Transverse colon (tissue), 4 donors: ENCODE measurements around the gene DHRS3. TPM values are rescaled to one million over a fixed set of nuclear protein-coding genes. Genes with fewer than 3 reads are reported as not detected.
"Not testable (repeated sequence)": the region's sequence is repeated elsewhere in the genome, so short reads cannot be mapped to it uniquely, and the experiment has no call there.

Experiments
- DNase-seq: peaks from one replicate; pipeline ENCODE4 v3.0.0-alpha.2; 2019
- H3K27ac ChIP-seq, 4 donors: fragments of 200-600 bp; sonication (generic); 2 replicates each; pipeline ENCODE4 v1.5.1; 2016 to 2018; ENCODE audit warnings: inconsistent platforms in 4 of 4
- H3K27me3 ChIP-seq: fragments of 200-600 bp; sonication (generic); 2 replicates; pipeline ENCODE4 v1.5.1; 2017; ENCODE audit warnings: inconsistent platforms
- H3K36me3 ChIP-seq, 4 donors: fragments of 200-600 bp; sonication (generic); 2 replicates each; pipeline ENCODE4 v1.5.1; 2017 to 2019; ENCODE audit warnings: inconsistent platforms in 4 of 4
- H3K4me1 ChIP-seq, 4 donors: fragments of 200-600 bp; sonication (generic); 2 replicates each; pipeline ENCODE4 v1.5.1; 2017 to 2020; ENCODE audit warnings: inconsistent platforms in 4 of 4
- H3K4me3 ChIP-seq, 4 donors: fragments of 200-600 bp; sonication (generic); 1 replicate in 1 of 4; 2 replicates in 3 of 4; pipeline versions ENCODE4 v1.5.1 to v1.6.1; 2017 to 2019; ENCODE audit warnings: inconsistent platforms in 4 of 4
- H3K9me3 ChIP-seq, 2 donors: fragments of 200-600 bp; sonication (generic); 2 replicates each; pipeline ENCODE4 v1.5.1; 2017 to 2019; ENCODE audit warnings: inconsistent platforms in 2 of 2
- EP300 ChIP-seq: sonication (generic); formaldehyde crosslinking; IDR thresholded peaks from one replicate; pipeline ENCODE4 v1.6.1; 2017; ENCODE audit warnings: antibody characterized with exemption, low read depth
- POLR2A ChIP-seq: fragments of 450-650 bp; IDR thresholded peaks from one replicate; pipeline ENCODE4 v1.6.1; 2016; ENCODE audit warnings: antibody characterized with exemption, mild to moderate bottlenecking, moderate library complexity
- POLR2AphosphoS5 ChIP-seq, 3 donors: sonication (generic); formaldehyde crosslinking; IDR thresholded peaks; one replicate each; pipeline ENCODE4 v1.6.1; 2016; ENCODE audit warnings: antibody characterized with exemption in 3 of 3
- WGBS, 2 donors: methylation state at CpG; one replicate each; pipeline ENCODE4 v1.1.5; 2018; ENCODE audit warnings: low coverage in 1 of 2; 5-methylcytosine and 5-hydroxymethylcytosine counted together
- in situ Hi-C, 4 donors: fragments of 200-750 bp; cut with MboI; loops; one replicate each; pipeline versions ENCODE4 v1.15.0 to v1.15.1; 2017; ENCODE audit warnings: low sequenced_read_pairs in 3 of 4, low pct_ligation_motif_present in 1 of 4, low pct_unique_long_range_greater_than_20kb in 1 of 4
- intact Hi-C: fragments of 100-400 bp; cut with DNase I; formaldehyde crosslinking; loops from one replicate; pipeline ENCODE4 v1.15.1; 2023; ENCODE audit warnings: low total_unique reads
- total RNA-seq, 4 donors: library from RNA; depleted of rRNA; stranded (reverse); fragments of >200 nt; gene quantifications; one replicate each; pipeline ENCODE4 v1.1.0, GENCODE V29; 2016
- TF ChIP-seq, protein P1 (sequence below), 5 experiments: fragments of 200-600 bp in 3 of 5; fragments of 450-650 bp in 2 of 5; sonication (generic) in 3 of 5; IDR thresholded peaks; 1 replicate in 2 of 5; 2 replicates in 3 of 5; pipeline ENCODE4 v1.5.1; 2016 to 2017; ENCODE audit warnings: antibody characterized with exemption in 5 of 5, inconsistent platforms in 3 of 5, mild to moderate bottlenecking in 2 of 5, moderate library complexity in 1 of 5

The DHRS3 gene
- total RNA-seq, 4 donors from 2014 or later, result 55.3 to 122 (median 103) TPM

DNA sequence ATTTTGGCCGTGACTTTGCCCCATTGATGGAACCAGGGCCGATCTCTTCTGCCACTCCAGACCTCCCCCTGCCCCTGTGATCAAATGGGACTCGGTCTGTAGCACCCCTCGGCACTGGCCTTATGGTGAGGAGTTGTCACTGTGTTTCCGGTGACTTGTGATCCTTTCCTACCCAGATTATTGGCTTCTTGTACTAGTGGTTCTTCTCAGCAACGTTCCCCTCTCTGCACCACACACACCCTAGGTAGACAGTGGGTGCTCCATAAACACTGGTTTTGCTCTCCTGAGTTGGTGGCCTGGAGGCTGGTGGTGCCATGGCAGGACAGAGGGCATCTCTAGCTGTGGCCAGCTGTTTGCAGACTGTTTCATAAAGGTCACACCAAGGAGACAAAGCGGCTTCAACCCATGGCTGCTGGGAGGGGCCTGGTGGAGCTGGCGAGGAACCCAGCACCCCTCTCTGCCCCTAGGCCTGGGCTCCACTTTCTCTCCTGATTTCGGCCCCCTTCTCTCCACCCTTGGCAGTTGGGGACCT, 50.7 kb downstream of the DHRS3 start:
- WGBS, 2 donors, result 88 to 100% methylated on average over 1 to 9 of the region's 9 CpGs
- Histone ChIP-seq H3K27ac (no peak overlapping the region), H3K36me3 (peaks cover 0 to 32% (median 12%) of the 10 kb centered on the region in 4 donors), H3K4me1 (peaks cover 0 to 7% (median 6%) of the 10 kb centered on the region in 4 donors), H3K27me3 (no peaks in the 10 kb centered on the region), H3K4me3 (no peak overlapping the region), H3K9me3 (peaks cover 4 to 10% of the 10 kb centered on the region in 2 donors)
- no peak for DNase-seq
- TF ChIP-seq EP300 (no peak), POLR2AphosphoS5 (IDR thresholded peaks at IDR 0.05) (no peak), POLR2A (no peak)
- TF ChIP-seq, protein P1, sequence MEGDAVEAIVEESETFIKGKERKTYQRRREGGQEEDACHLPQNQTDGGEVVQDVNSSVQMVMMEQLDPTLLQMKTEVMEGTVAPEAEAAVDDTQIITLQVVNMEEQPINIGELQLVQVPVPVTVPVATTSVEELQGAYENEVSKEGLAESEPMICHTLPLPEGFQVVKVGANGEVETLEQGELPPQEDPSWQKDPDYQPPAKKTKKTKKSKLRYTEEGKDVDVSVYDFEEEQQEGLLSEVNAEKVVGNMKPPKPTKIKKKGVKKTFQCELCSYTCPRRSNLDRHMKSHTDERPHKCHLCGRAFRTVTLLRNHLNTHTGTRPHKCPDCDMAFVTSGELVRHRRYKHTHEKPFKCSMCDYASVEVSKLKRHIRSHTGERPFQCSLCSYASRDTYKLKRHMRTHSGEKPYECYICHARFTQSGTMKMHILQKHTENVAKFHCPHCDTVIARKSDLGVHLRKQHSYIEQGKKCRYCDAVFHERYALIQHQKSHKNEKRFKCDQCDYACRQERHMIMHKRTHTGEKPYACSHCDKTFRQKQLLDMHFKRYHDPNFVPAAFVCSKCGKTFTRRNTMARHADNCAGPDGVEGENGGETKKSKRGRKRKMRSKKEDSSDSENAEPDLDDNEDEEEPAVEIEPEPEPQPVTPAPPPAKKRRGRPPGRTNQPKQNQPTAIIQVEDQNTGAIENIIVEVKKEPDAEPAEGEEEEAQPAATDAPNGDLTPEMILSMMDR (IDR thresholded peaks at IDR 0.05), result no peak
- intact Hi-C loops, result no loop called here
- in situ Hi-C loops, result no loop called here

DNA sequence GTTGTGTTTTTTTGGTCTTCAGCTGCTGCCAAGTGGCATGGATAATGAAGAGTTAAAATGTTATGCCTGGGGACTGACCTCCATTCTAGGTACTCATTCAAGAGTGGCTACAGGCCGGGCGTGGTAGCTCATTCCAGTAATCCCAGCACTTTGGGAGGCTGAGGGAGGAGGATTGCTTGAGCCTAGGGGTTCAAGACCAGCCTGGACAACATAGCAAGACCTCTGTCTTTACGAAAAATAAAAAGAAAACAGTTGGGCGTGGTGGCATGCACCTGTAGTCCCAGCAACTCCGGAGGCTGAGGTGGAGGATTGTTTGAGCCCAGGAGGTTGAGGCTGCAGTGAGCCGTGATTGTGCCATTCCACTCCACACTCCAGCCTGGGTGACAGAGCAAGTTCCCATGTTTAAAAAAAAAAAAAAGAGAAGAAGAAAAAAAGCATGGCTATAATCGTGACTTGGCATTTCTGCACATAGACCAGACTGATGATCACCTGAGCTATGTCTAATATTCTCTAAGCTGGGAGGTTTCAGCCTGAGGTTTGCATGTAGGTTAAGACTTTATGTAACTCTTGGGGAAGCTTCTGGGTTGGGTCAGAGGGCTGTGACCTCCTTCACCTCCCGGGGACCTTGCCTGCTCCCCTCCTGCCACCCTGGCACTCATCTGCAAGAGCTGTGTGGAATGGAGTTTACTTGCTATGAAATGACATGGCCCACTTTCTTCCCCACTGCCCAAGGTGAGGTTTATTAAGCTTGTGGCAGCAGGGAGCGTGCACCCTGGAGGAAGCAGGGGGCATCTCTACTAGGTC, 51.3 kb downstream of the DHRS3 start:
- no peak overlapping the region for H3K4me3 ChIP-seq
- WGBS, 2 donors, result 75 to 80% methylated on average over 2 to 9 of the region's 9 CpGs
- in situ Hi-C loops (no loop called here), intact Hi-C loops (no loop called here)
- H3K36me3 ChIP-seq, result peaks cover 0 to 25% (median 12%) of the 10 kb centered on the region in 4 donors
- DNase-seq, result no peak
- H3K27ac ChIP-seq, result no peak overlapping the region
- H3K9me3 ChIP-seq, result peaks cover 4 to 11% of the 10 kb centered on the region in 2 donors
- H3K27me3 ChIP-seq, result no peaks in the 10 kb centered on the region
- H3K4me1 ChIP-seq, result peaks cover 0 to 7% (median 6%) of the 10 kb centered on the region in 4 donors
- TF ChIP-seq, protein P1 (IDR thresholded peaks at IDR 0.05), result no peak
- no peak for TF ChIP-seq POLR2A
- TF ChIP-seq POLR2AphosphoS5 (IDR thresholded peaks at IDR 0.05), result no peak
- TF ChIP-seq EP300, result no peak

DNA sequence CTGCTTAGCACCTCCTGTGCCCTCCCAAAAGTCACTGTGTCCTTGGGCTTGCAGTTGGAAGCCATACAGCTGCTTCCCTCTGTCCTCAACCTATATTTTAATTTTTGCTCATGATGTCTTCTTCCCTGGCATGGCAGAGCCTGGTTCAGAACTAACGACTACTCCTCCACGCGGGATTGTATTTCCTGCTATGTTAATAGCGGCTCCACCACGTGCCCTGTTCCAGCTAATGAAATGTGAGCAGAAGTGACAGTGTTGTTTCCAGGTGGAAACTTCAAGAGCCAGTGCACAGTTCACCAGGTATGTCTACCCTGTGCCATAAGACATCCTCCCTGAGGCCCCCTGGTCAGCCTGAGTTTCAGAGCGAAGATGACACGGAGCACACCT, 52.1 kb downstream of the DHRS3 start:
- Histone ChIP-seq H3K36me3 (peaks cover 0 to 18% (median 8%) of the 10 kb centered on the region in 4 donors), H3K4me1 (peaks cover 0 to 7% (median 6%) of the 10 kb centered on the region in 4 donors), H3K27me3 (no peaks in the 10 kb centered on the region), H3K4me3 (no peak overlapping the region), H3K27ac (no peak overlapping the region), H3K9me3 (peaks cover 4 to 11% of the 10 kb centered on the region in 2 donors)
- TF ChIP-seq POLR2AphosphoS5 (IDR thresholded peaks at IDR 0.05) (no peak), POLR2A (no peak), EP300 (no peak)
- TF ChIP-seq, protein P1 (IDR thresholded peaks at IDR 0.05), result no peak
- WGBS, 2 donors, result 90 to 100% methylated on average over 3 to 7 of the region's 7 CpGs
- intact Hi-C loops (no loop called here), in situ Hi-C loops (no loop called here)
- DNase-seq, result no peak

DNA sequence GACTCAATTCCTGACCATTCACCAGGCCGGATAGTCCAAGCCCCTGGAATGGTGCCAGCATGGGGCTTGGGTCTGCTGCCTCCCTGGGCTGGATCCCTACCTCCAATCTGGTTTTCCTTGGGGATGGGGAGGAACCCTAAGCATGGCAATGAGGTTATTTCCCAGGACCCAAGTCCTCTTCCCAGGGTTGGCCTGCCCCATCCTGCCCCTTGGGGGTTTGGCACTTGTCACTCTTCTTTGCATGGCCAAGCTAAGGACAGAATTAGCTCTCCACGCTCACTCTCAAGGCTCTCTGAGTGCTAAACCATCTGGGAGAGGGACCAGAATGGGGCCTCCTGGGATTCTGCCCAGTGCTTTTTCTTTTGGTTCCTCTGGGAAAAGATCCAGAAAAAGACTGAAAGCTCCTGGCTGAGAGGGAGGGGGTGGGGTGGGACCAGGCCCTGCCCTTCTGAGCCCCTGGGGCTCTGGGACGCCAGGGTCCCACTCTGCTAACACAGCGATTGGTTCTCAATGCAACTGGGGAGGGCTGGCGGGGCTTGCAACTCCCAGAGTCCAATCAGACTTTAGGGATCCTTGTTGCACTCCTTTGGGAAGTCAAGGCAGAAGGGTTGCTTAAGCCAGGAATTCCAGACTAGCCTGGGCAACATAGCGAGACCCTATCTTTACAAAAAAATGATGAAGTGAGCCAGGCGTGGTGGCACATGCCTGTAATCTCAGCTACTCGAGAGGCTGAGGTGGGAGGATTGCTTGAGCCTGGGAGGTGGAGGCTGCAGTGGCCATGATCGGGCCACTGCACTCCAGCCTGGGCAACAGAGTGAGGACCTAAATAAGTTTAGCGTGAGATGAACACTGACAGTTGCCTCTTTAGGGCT, 52.7 kb downstream of the DHRS3 start:
- intact Hi-C loops (no loop called here), in situ Hi-C loops (no loop called here)
- Histone ChIP-seq H3K9me3 (peaks cover 4 to 11% of the 10 kb centered on the region in 2 donors), H3K27me3 (no peaks in the 10 kb centered on the region), H3K4me1 (peaks cover 0 to 7% (median 6%) of the 10 kb centered on the region in 4 donors), H3K4me3 (no peak overlapping the region), H3K36me3 (peaks cover 0 to 13% (median 6%) of the 10 kb centered on the region in 4 donors), H3K27ac (peak overlapping the region in 2 of 4 donors; percentile 0 to 23)
- WGBS, 2 donors, result 81 to 100% methylated on average over 2 to 10 of the region's 10 CpGs
- DNase-seq, result no peak
- no peak for TF ChIP-seq EP300
- TF ChIP-seq, protein P1 (IDR thresholded peaks at IDR 0.05), result no peak
- no peak for TF ChIP-seq POLR2AphosphoS5 (IDR thresholded peaks at IDR 0.05)
- no peak for TF ChIP-seq POLR2A

DNA sequence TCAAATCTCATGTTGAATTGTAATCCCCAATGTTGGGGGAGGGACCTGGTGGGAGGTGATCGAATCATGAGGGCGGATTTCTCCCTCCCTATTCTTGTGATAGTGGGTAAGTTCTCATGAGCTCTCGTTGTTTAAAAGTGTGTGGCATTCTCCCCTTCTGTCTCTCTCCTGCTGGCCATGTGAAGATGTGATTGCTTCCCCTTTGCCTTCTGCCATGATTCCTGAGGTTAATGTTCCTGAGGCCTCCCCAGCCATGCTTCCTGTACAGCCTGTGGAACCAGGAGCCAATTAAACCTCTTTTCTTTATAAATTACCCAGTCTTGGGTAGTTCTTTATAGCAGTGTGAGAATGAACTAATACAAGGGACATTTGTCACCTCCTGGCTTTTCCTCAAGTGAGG, 53.8 kb downstream of the DHRS3 start:
- intact Hi-C loops, H3K27me3 ChIP-seq, H3K4me1 ChIP-seq, in situ Hi-C loops, DNase-seq, H3K27ac ChIP-seq, H3K4me3 ChIP-seq: not testable (repeated sequence)
- H3K9me3 ChIP-seq, result peaks cover 4 to 11% of the 10 kb centered on the region in 2 donors
- peaks cover 0 to 13% (median 6%) of the 10 kb centered on the region in 4 donors for H3K36me3 ChIP-seq
- 89% methylated on average over 3 of the region's 3 CpGs; no CpG with 5 or more reads in 1 of the 2 donors for WGBS, 2 donors
